ENCODE data around the gene MEF2D.

Gene MEF2D

DNA sequence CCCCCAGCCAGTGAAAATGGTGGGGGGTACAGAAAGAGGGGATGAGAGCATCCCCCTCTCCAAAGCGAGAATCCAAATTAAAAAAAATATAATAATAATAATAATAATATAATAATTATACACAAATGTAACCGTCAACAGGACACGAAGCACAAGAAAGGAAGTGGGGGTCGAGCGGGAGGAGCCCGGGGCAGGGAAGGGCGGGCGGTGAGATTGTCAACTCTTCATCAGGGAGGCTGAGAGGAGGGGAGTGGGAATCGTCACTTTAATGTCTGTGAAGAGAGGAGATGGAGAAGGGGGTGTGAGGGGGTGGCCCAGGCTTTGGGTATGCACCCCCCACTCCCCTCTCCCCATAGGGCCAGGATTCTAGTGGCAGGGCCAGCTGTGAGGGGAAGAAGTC is 33.2 kb downstream of the MEF2D start:
- TF ChIP-seq, protein P1, sequence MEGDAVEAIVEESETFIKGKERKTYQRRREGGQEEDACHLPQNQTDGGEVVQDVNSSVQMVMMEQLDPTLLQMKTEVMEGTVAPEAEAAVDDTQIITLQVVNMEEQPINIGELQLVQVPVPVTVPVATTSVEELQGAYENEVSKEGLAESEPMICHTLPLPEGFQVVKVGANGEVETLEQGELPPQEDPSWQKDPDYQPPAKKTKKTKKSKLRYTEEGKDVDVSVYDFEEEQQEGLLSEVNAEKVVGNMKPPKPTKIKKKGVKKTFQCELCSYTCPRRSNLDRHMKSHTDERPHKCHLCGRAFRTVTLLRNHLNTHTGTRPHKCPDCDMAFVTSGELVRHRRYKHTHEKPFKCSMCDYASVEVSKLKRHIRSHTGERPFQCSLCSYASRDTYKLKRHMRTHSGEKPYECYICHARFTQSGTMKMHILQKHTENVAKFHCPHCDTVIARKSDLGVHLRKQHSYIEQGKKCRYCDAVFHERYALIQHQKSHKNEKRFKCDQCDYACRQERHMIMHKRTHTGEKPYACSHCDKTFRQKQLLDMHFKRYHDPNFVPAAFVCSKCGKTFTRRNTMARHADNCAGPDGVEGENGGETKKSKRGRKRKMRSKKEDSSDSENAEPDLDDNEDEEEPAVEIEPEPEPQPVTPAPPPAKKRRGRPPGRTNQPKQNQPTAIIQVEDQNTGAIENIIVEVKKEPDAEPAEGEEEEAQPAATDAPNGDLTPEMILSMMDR (IDR thresholded peaks at IDR 0.05; ENCODE audit: low read depth, low read length), result no peak
- DNase-seq (ENCODE audit: extremely low read depth, low read depth), result no peak

DNA sequence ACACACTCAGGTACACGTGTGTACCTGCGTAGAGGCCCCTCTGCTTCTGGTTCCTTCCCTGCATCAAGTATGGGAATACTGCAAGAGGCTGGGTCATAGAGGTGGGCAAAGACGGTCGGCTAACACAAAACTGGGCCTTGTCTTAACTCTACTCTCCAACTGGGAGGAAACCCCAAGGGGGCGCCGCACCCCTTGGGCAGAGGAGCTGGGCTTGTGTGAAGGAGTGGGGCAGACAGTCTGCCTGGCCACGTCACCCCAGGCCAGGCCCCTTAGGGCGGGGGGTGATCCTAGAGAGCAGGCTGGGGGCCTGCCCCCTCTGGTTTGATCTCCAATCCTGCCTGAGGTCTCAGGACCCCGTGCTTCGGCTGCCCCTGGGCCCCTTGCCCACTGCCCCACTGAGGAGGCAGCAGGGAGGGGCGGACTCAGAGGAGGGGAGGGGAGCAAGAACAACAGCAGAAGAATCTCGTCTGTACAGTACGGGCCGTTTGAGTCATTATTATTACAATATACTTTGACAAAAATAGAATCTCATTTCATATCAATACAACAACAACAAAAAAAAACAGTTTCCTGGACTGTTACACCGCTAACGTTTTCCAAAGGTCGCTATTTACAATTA is 34.7 kb downstream of the MEF2D start:
- DNase-seq (ENCODE audit: extremely low read depth, low read depth), result no peak
- TF ChIP-seq, protein P1 (IDR thresholded peaks at IDR 0.05; ENCODE audit: low read depth, low read length), result peak; percentile 6

DNA sequence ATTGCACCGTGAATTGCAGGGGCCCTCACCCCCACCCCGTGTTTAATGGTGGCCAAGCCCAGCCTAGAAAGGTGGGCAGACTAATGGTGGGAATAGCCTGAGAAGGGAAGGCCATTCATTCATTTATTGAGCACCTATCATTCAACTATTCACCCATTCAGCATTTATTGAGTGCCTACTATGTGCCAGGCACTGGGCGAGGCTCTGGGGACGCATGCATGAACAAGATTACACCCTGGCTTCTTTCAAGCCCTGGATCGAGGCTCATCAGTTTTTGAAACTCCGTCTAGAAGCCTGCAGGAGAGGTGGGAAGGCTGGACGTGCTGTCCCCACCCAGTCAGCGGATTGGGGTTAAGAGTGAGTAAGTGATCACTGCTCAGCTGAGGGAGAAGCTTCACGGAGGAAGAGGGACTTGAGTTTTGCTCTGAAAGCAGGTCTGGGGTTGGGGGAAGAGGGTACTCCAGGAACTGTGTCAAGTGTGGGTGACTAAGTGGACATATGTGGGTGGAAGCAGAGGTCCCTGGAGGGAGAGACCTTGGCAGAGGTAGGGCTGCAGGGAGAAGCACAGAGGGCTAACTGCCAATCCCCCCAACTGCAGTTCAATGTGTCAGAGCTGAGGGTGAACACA is 35.6 kb downstream of the MEF2D start:
- DNase-seq (ENCODE audit: extremely low read depth, low read depth), result no peak

DNA sequence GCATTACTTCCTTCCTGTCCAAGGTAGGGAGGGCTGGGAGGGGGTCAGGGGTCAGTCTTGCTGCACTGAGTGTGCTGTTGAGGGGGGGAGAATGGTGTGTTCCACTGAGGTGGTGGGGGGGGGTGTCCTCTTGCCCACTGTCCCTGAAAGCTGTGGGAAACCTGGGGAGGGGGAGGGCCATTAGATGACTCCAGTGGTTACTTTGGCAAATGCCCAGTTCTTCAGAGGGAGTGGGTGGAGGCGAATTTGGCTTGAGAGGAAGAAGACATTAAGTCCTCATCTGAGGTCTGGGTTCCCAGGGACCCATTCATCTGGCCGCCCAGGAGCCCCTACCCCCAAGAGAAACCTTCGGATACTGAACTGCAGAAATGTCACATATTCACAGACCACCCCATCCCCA is 36.2 kb downstream of the MEF2D start:
- TF ChIP-seq, protein P1 (IDR thresholded peaks at IDR 0.05; ENCODE audit: low read depth, low read length), result no peak
- no peak for DNase-seq (ENCODE audit: extremely low read depth, low read depth)

More for the DNA sequence above, 35.6 kb downstream of the MEF2D start:
- TF ChIP-seq, protein P1 (IDR thresholded peaks at IDR 0.05; ENCODE audit: low read depth, low read length), result no peak

DNA sequence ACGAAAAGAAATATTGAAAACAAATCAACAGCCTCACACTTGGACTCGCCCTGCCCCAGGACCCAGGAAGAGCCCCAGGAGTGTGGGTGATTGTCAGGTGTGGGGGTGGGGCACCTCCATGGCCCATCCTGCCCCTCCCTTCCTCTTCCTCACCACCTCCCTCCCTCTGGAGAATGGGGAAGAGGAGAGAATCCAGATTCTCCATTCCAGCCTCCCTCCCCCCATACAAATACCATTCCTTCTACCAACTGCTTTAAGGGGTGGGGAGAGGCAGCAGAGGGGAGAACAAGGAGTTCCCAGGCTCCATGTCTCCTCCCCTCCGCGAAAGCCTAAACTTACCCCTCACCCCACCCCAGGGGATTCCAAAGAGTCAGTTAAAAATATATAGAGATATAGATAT is 36.7 kb downstream of the MEF2D start:
- TF ChIP-seq, protein P1 (IDR thresholded peaks at IDR 0.05; ENCODE audit: low read depth, low read length), result no peak
- no peak for DNase-seq (ENCODE audit: extremely low read depth, low read depth)

DNA sequence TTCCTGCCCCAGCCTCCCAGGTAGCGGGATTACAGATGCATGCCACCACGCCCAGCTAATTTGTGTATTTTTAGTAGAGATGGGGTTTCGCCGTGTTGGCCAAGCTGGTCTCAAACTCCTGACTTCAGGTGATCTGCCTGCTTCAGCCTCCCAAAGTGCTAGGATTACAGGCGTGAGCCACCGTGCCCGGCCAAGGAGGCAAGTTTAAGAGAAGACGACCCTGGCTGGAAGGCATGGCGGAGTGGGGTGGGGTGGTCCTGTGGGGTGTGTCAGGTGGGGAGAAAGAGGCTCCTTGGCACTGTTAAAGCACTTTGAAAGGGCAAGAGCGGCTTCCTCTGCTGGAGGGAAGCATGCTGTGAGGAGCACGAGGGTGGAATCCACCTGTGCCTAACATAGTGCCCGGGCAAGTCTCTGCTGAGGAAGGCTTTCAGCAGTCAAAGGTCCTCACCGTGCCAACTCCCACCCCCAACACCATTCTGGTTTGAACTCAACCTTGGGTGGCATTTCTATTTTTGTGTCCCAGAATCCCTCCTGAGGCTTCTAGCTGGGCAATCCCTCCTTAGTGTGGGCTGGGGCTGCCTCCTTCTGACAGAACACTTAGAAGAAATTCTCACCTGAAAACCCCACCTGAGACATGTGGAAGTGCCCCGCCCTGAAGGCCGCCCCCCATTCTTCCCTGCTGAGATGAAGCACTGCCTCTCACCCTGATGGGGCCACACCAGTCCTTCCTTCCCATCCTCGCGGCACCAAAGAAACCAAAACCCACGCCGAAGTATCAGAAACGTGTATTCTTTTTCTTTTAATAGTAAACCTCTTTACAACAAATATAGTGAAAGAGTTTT is 37.4 kb downstream of the MEF2D start:
- DNase-seq (ENCODE audit: extremely low read depth, low read depth), result no peak
- TF ChIP-seq, protein P1 (IDR thresholded peaks at IDR 0.05; ENCODE audit: low read depth, low read length), result no peak

All from AG09319 (cell line).